Right atrium auricular region (tissue), 2 donors: ENCODE measurements around the gene GSTM3. TPM values are rescaled to one million over a fixed set of nuclear protein-coding genes. Genes with fewer than 3 reads are reported as not detected.
"Not testable (repeated sequence)": the region's sequence is repeated elsewhere in the genome, so short reads cannot be mapped to it uniquely, and the experiment has no call there.

ENCODE experiments used
- DNase-seq: peaks from one replicate; pipeline ENCODE4 v3.0.0-alpha.2; 2019; ENCODE audit warnings: low spot score
- H3K27ac ChIP-seq, 2 donors: fragments of 200-600 bp; sonication (generic); 1 replicate in 1 of 2; 2 replicates in 1 of 2; pipeline ENCODE4 v1.5.1; 2016 to 2019
- H3K27me3 ChIP-seq, 2 donors: fragments of 200-600 bp; sonication (generic); one replicate each; pipeline versions ENCODE4 v1.5.1 to v1.6.0; 2017 to 2019
- H3K36me3 ChIP-seq: fragments of 200-600 bp; sonication (generic); one replicate; pipeline ENCODE4 v1.5.1; 2016
- H3K4me1 ChIP-seq, 2 donors: fragments of 200-600 bp; sonication (generic); one replicate each; pipeline versions ENCODE4 v1.5.1 to v1.6.0; 2017 to 2019
- H3K4me3 ChIP-seq, 2 donors: fragments of 200-600 bp; sonication (generic); 1 replicate in 1 of 2; 2 replicates in 1 of 2; pipeline ENCODE4 v1.5.1; 2017 to 2019; ENCODE audit warnings: mild to moderate bottlenecking in 1 of 2, moderate library complexity in 1 of 2
- H3K9me3 ChIP-seq, 2 donors: fragments of 200-600 bp; sonication (generic); one replicate each; pipeline ENCODE4 v1.5.1; 2019
- total RNA-seq, 2 donors: library from RNA; depleted of rRNA; stranded (reverse); fragments of >200 nt; gene quantifications; one replicate each; pipeline ENCODE4 v1.1.0, GENCODE V29; 2016
- TF ChIP-seq, protein P1 (sequence below), 2 donors: fragments of 200-600 bp; sonication (generic); IDR thresholded peaks; one replicate each; pipeline ENCODE4 v1.5.1; 2019; ENCODE audit warnings: antibody characterized with exemption in 2 of 2

The GSTM3 gene
- total RNA-seq, 2 donors from 2014 or later, result 121 to 197 TPM

GRCh38 chr1:109689844-109690405 is 50.9 kb downstream of the GSTM3 start:
- H3K27ac ChIP-seq, result no peak overlapping the region
- TF ChIP-seq, protein P1, sequence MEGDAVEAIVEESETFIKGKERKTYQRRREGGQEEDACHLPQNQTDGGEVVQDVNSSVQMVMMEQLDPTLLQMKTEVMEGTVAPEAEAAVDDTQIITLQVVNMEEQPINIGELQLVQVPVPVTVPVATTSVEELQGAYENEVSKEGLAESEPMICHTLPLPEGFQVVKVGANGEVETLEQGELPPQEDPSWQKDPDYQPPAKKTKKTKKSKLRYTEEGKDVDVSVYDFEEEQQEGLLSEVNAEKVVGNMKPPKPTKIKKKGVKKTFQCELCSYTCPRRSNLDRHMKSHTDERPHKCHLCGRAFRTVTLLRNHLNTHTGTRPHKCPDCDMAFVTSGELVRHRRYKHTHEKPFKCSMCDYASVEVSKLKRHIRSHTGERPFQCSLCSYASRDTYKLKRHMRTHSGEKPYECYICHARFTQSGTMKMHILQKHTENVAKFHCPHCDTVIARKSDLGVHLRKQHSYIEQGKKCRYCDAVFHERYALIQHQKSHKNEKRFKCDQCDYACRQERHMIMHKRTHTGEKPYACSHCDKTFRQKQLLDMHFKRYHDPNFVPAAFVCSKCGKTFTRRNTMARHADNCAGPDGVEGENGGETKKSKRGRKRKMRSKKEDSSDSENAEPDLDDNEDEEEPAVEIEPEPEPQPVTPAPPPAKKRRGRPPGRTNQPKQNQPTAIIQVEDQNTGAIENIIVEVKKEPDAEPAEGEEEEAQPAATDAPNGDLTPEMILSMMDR (IDR thresholded peaks at IDR 0.05), result no peak
- H3K4me1 ChIP-seq, result no peaks in the 10 kb centered on the region

DNA sequence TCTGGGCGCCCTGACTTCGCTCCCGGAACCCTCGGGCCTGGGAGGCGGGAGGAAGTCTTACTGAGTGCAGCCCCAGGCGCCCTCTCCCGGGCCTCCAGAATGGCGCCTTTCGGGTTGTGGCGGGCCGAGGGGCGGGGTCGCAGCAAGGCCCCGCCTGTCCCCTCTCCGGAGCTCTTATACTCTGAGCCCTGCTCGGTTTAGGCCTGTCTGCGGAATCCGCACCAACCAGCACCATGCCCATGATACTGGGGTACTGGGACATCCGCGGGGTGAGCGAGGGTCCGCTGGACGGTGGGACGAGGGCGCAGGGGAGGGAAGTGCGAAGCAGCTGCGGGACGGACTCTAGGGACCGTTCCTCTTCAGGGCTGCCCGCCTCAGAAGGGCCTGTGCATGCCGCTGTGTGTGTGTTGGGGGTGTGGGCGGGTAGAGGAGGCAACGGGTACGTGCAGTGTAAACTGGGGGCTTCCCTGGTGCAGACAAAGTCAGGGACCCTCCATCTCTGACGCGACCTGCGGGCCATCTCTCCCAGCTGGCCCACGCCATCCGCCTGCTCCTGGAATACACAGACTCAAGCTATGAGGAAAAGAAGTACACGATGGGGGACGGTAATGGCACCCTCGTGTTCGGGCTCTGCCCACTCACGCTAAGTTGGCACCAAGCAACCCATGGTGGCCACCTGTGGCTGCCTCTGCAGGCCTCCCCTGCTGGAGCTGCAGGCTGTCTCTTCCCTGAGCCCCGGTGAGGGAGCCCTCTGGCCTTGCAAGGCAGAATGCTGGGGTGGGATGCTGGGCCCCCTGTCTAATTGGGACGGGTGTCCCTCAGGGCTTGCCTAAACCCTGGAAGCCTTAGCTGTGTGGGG is 53.0 kb downstream of the GSTM3 start, which contains the start of gene GSTM1:
GSTM1 (plus strand) TSS at position 177 of the 859 bp plus-strand sequence; CDS start at position 234, 57 bp downstream.
- peak within 1 kb of the TSS in 1 of 2 donors; percentile 45 for H3K4me3 ChIP-seq
- DNase-seq, result peak; percentile 69
- TF ChIP-seq, protein P1 (IDR thresholded peaks at IDR 0.05), result peak in 1 of 2 donors; percentile 12

More at GRCh38 chr1:109689844-109690405, 50.9 kb downstream of the GSTM3 start:
- H3K36me3 ChIP-seq, result no peaks in the 10 kb centered on the region
- H3K27me3 ChIP-seq, result no peaks in the 10 kb centered on the region
- no peak overlapping the region for H3K4me3 ChIP-seq
- no peaks in the 10 kb centered on the region for H3K9me3 ChIP-seq
- DNase-seq, result no peak

DNA sequence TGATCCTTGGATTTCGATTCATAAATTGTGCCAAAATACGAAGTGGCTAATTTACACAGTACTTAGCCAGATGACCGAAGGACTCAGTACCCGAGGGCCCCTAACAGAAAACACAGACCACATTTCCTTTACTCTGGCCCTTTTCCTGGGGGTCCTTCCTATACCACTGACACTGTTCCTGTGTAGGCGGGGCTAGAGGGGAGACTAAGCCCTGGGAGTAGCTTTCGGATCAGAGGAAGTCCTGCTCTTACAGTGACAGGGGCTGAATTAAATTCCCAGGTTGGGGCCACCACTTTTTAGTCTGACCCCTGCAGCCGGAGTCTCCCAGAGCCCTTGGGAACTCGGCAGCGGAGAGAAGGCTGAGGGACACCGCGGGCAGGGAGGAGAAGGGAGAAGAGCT is 53.7 kb downstream of the GSTM3 start:
- H3K36me3 ChIP-seq, H3K27me3 ChIP-seq, H3K9me3 ChIP-seq, H3K4me1 ChIP-seq, DNase-seq: not testable (repeated sequence)
- peak overlapping the region in 1 of 2 donors; percentile 45 for H3K4me3 ChIP-seq
- H3K27ac ChIP-seq, result peak overlapping the region in 1 of 2 donors; percentile 82

More for the DNA sequence above, 53.0 kb downstream of the GSTM3 start, which contains the start of gene GSTM1:
- Histone ChIP-seq H3K4me1 (no peaks in the 10 kb centered on the region), H3K27ac (peak within 1 kb of the TSS in 1 of 2 donors; percentile 82), H3K9me3 (no peaks in the 10 kb centered on the region), H3K27me3 (no peaks in the 10 kb centered on the region), H3K36me3 (no peaks in the 10 kb centered on the region)

DNA sequence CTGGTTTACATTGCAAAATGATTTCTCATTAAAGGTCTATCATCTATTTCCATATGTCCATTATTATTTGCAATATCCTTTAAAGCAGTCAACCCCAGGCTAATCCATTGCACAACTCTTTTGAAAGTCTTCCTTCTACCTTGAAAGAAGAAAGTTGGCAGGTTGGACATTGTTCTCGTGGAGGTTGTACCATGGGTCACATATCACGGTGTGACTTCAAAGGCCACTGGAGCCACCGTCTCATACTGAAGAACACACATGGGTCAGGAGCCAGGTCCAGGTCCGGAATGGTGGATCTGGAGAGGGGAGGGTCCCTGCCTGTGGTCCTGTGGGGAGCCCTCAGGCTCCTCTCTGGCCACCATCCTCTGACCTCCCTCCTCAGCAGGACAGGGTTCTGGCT is 54.9 kb downstream of the GSTM3 start:
- H3K36me3 ChIP-seq, H3K4me3 ChIP-seq, H3K27me3 ChIP-seq, DNase-seq, H3K4me1 ChIP-seq, H3K9me3 ChIP-seq, H3K27ac ChIP-seq: not testable (repeated sequence)

DNA sequence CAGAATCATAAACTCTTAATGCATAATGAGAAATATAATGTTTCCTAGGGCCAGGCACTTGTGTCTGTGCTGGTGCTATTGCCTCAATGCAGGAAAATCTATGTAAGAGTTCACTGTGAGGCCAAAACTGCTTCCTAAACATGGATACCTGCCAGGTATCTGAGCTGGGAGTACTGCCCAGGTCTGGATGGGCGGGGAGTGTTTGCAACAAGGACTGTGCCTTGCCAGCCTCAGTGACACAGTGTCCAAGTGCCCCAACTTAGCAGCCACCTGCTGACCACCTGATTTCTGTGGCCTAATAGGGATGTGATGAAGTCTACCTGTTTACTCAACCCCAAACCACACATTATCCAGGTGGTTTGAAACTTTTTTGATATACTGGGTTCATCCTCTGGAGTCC is 55.4 kb downstream of the GSTM3 start:
- not testable (repeated sequence) for H3K27me3 ChIP-seq, DNase-seq, H3K9me3 ChIP-seq, H3K4me1 ChIP-seq, H3K27ac ChIP-seq, H3K4me3 ChIP-seq, H3K36me3 ChIP-seq

- not testable (repeated sequence) for H3K27ac ChIP-seq, H3K36me3 ChIP-seq, H3K27me3 ChIP-seq, H3K4me1 ChIP-seq, DNase-seq, H3K9me3 ChIP-seq, H3K4me3 ChIP-seq
Measured at GRCh38 chr1:109684777-109685176, 56.1 kb downstream of the GSTM3 start.

Other genes starting within 250 kb of the GSTM3 start
- 1 to 10 TPM; 2.6 to 6.9 TPM for gene CYB561D1, start 246.9 kb downstream of the GSTM3 start, total RNA-seq
- 10 to 100 TPM; 11.0 to 15.1 TPM for gene AMIGO1, start 231.3 kb downstream of the GSTM3 start, total RNA-seq
- under 1 TPM; 0.11 to 0.16 TPM for gene GPR61, start 201.2 kb downstream of the GSTM3 start, total RNA-seq
- 1 to 10 TPM; 2.6 to 2.8 TPM for gene GNAI3, start 192.4 kb downstream of the GSTM3 start, total RNA-seq
- gene GNAT2, start 121.4 kb downstream of the GSTM3 start, total RNA-seq, result under 1 TPM in 1 of 2 donors, not detected in 1; 0.59 TPM
- gene AMPD2, start 121.2 kb downstream of the GSTM3 start, total RNA-seq, result 10 to 100 TPM; 16.1 to 17.9 TPM
- gene GSTM4, start 84.9 kb downstream of the GSTM3 start, total RNA-seq, result 10 to 100 TPM; 24.6 to 52.6 TPM
- gene GSTM2, start 73.0 kb downstream of the GSTM3 start, total RNA-seq, result 10 to 100 TPM; 31.7 to 53.8 TPM
- 10 to 100 TPM in 1 of 2 donors, not detected in 1; 21.6 TPM for gene GSTM1, start 53.2 kb downstream of the GSTM3 start, total RNA-seq
- 1 to 10 TPM; 2.8 to 3.6 TPM for gene GSTM5, start 28.8 kb downstream of the GSTM3 start, total RNA-seq
- under 1 TPM in 1 of 2 donors, not detected in 1; 0.19 TPM for gene EPS8L3, start 22.9 kb upstream of the GSTM3 start, total RNA-seq
- gene CSF1, start 169.8 kb upstream of the GSTM3 start, total RNA-seq, result 10 to 100 TPM; 31.4 to 48.4 TPM
- gene AHCYL1, start 243.7 kb upstream of the GSTM3 start, total RNA-seq, result 10 to 100 TPM; 28.7 to 36.9 TPM